ENCODE measurements around the gene MANBA. TPM values are rescaled to one million over a fixed set of nuclear protein-coding genes. Genes with fewer than 3 reads are reported as not detected.
"Not testable (repeated sequence)": the region's sequence is repeated elsewhere in the genome, so short reads cannot be mapped to it uniquely, and the experiment has no call there.

The MANBA gene
- total RNA-seq, 4 donors from 2014 or later, result 6.4 to 41.5 (median 17.8) TPM

GRCh38 chr4:102623622-102624021 lies 137.1 kb downstream of the MANBA start:
- H3K27ac ChIP-seq, result no peak overlapping the region
- no peaks in the 10 kb centered on the region for H3K27me3 ChIP-seq
- no peak for DNase-seq
- TF ChIP-seq CTCF (IDR thresholded peaks at IDR 0.05) (no peak), POLR2A (IDR thresholded peaks at IDR 0.05) (no peak)
- H3K36me3 ChIP-seq, result no peaks in the 10 kb centered on the region
- no peak overlapping the region for H3K4me3 ChIP-seq
- H3K4me1 ChIP-seq, result no peaks in the 10 kb centered on the region
- H3K9me3 ChIP-seq, result no peaks in the 10 kb centered on the region
- intact Hi-C loops (cut with DNase I; ENCODE audit: low total_unique reads), result no loop called here

DNA sequence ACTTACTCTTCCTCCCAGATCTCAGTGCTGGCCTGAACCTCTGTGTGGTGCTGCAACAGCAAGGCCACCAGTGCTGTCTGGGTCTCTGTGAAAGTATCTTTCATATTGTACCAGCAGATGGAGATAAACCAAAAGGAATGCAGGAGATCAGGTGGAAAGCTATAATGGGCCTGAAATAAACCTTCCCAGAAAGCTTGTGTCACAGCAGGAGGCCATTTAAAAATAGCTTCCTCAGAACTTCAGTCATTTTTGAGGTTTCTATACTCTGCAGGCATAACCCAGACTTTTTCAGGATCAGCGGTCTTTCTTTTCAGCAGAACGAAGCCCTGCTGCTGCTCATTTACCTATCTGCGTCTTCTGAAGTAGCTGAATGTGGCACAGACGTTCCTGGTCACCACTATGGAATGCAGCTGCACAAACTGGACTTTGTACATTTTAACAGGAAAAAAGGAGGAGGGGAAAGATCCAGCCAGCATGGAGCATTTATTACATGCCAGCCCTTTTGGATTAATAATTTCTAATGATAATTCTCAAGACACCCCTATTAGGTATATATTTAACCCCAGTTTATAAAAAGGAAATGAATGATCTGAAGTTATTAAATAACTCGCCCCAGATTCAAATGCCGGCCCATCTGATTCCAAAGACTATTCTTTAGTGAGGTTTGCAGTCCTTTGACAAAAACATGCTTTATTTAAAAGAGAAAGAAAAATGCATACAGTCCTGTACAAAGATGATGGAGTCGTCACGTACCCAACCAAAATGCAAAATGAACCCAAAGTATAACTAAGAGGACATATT lies 139.9 kb downstream of the MANBA start:
- peak; percentile 27 to 58 (median 48) for TF ChIP-seq CTCF (IDR thresholded peaks at IDR 0.05)
- no peak for TF ChIP-seq POLR2A (IDR thresholded peaks at IDR 0.05)
- H3K4me3 ChIP-seq, result no peak overlapping the region
- no peak for DNase-seq
- H3K27me3 ChIP-seq, result no peaks in the 10 kb centered on the region
- H3K36me3 ChIP-seq, result no peaks in the 10 kb centered on the region
- intact Hi-C loops (cut with DNase I; ENCODE audit: low total_unique reads), result no loop called here
- H3K27ac ChIP-seq, result no peak overlapping the region
- H3K4me1 ChIP-seq, result no peaks in the 10 kb centered on the region
- H3K9me3 ChIP-seq, result no peaks in the 10 kb centered on the region

DNA sequence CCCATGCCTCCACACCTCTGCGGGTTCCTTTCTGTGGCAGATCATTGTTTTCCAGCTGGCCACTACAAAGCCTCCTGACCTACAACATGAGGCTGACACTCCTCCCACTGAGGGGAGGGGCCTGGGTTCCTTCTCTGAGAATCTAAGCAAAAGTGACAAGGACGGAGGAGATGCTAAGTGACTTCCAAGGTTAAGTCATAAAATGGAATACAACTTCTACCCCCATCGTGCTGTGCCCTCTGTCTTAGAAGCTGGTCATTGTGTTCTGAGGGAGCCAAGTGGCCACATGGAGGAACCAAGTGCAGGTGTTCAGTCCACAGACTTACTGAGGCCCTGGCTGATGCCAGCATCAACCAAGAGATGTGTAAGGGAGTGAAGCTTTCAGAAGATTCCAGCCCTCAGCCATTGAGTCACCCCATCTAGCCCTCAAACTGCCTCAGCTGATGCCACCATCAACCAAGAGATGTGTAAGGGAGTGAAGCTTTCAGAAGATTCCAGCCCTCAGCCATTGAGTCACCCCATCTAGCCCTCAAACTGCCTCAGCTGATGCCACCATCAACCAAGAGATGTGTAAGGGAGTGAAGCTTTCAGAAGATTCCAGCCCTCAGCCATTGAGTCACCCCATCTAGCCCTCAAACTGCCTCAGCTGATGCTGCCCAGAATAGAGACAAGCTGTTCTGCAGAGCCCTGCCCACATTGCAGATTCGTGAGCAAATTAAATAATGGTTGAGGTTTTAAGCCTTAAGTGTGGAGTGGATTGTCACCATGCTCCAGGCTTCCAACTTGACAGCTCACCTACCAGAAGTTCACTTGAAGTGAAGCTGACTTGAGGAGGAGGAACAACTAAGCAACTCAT lies 140.8 kb downstream of the MANBA start:
- H3K4me3 ChIP-seq; DNase-seq; H3K4me1 ChIP-seq; intact Hi-C loops (cut with DNase I; ENCODE audit: low total_unique reads); H3K9me3 ChIP-seq; H3K27me3 ChIP-seq; H3K36me3 ChIP-seq; H3K27ac ChIP-seq: not testable (repeated sequence)

- H3K4me3 ChIP-seq; DNase-seq; H3K27me3 ChIP-seq; H3K36me3 ChIP-seq; intact Hi-C loops (cut with DNase I; ENCODE audit: low total_unique reads); H3K27ac ChIP-seq; H3K4me1 ChIP-seq; H3K9me3 ChIP-seq: not testable (repeated sequence)
These were observed 141.7 kb downstream of the MANBA start for GRCh38 chr4:102619021-102619420.

DNA sequence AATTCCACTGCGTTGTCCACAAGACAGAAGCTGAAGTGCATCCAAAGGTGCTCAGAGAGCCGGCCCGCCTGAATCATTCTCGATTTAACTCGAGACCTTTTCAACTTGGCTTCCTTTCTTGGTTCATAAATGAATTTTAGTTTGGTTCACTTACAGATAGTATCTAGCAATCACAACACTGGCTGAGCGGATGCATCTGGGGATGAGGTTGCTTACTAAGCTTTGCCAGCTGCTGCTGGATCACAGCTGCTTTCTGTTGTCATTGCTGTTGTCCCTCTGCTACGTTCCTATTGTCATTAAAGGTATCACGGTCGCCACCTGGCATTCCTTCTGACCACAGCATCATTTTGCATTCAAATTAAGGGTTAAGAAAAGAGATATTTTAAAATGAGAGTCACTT lies 144.1 kb downstream of the MANBA start:
- H3K4me1 ChIP-seq, result no peaks in the 10 kb centered on the region
- TF ChIP-seq POLR2A (IDR thresholded peaks at IDR 0.05) (no peak), CTCF (IDR thresholded peaks at IDR 0.05) (no peak)
- no peaks in the 10 kb centered on the region for H3K36me3 ChIP-seq
- no peaks in the 10 kb centered on the region for H3K27me3 ChIP-seq
- no peak for DNase-seq
- H3K4me3 ChIP-seq, result no peak overlapping the region
- intact Hi-C loops (cut with DNase I; ENCODE audit: low total_unique reads), result no loop called here
- H3K9me3 ChIP-seq, result no peaks in the 10 kb centered on the region
- H3K27ac ChIP-seq, result no peak overlapping the region

DNA sequence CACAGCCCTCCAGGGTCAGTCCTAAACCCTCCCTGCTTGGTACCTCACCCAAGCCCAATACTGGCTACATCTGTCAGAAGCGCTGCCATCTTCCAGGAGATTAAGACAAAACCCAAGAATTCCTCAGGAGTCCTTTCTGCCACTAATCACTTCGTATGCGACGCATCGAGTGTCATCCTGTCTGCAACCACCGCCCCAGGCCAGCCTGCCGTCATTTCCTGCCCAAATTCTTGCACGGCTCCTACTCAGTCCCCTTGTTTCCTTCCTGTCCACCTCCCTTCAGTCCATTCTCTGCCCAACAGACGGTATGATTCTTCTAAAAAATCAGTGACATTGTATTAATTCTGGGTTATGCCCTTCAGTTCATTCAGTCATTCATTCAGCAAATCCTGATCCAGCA lies 146.0 kb downstream of the MANBA start:
- intact Hi-C loops (cut with DNase I; ENCODE audit: low total_unique reads), result no loop called here
- Histone ChIP-seq H3K27me3 (no peaks in the 10 kb centered on the region), H3K36me3 (no peaks in the 10 kb centered on the region), H3K9me3 (no peaks in the 10 kb centered on the region), H3K27ac (no peak overlapping the region), H3K4me1 (no peaks in the 10 kb centered on the region), H3K4me3 (no peak overlapping the region)
- DNase-seq, result no peak
- no peak for TF ChIP-seq POLR2A (IDR thresholded peaks at IDR 0.05)
- TF ChIP-seq CTCF (IDR thresholded peaks at IDR 0.05), result no peak

Measured in uterus (tissue), 4 donors.